Neural cell (in vitro differentiated cells): ENCODE measurements around the gene GTF2F2. TPM values are rescaled to one million over a fixed set of nuclear protein-coding genes. Genes with fewer than 3 reads are reported as not detected.

ENCODE experiments used
- H2AFZ ChIP-seq: fragments of 200-600, 300-800 bp; sonication (generic), shearing (Covaris generic); 2 replicates; pipeline ENCODE4 v1.6.0; 2014; ENCODE audit warnings: low read depth, mild to moderate bottlenecking, antibody characterized with exemption, low read length, moderate library complexity
- H3F3A ChIP-seq: fragments of 200-600 bp; shearing (Covaris generic); 2 replicates; pipeline ENCODE4 v1.6.1; 2016; ENCODE audit warnings: mild to moderate bottlenecking, moderate library complexity, mixed read lengths, antibody characterized with exemption, low read length; ENCODE audit not compliant: insufficient read depth, poor library complexity, severe bottlenecking
- H3K27ac ChIP-seq: fragments of 200-600, 300-800 bp; sonication (generic), shearing (Covaris generic); 2 replicates; pipeline ENCODE4 v1.5.1; 2014; ENCODE audit warnings: mild to moderate bottlenecking, low read length, moderate library complexity
- H3K27me3 ChIP-seq: fragments of 300-800, 200-600 bp; sonication (generic), shearing (Covaris generic); 2 replicates; pipeline ENCODE4 v1.6.0; 2014; ENCODE audit warnings: mild to moderate bottlenecking, low read depth, low read length, moderate library complexity; ENCODE audit not compliant: insufficient read depth
- H3K36me3 ChIP-seq: fragments of 300-800, 200-600 bp; sonication (generic), shearing (Covaris generic); 2 replicates; pipeline ENCODE4 v1.5.1; 2014; ENCODE audit warnings: mild to moderate bottlenecking, antibody characterized with exemption, low read length, moderate library complexity; ENCODE audit not compliant: insufficient read depth
- H3K4me2 ChIP-seq: fragments of 300-800, 200-600 bp; sonication (generic), shearing (Covaris generic); 2 replicates; pipeline ENCODE4 v1.6.0; 2014; ENCODE audit warnings: mild to moderate bottlenecking, low read length
- H3K4me3 ChIP-seq: fragments of 300-800, 200-600 bp; sonication (generic), shearing (Covaris generic); 2 replicates; pipeline ENCODE4 v1.5.1; 2014; ENCODE audit warnings: mild to moderate bottlenecking, low read length, moderate library complexity
- H3K79me2 ChIP-seq: fragments of 200-600 bp; shearing (Covaris generic); replicated peaks from 2 replicates; pipeline ENCODE4 v1.6.0; 2014; ENCODE audit warnings: mild to moderate bottlenecking, low read length, moderate library complexity; ENCODE audit not compliant: insufficient read depth
- H3K9ac ChIP-seq: fragments of 300-800, 200-600 bp; sonication (generic), shearing (Covaris generic); 2 replicates; pipeline ENCODE4 v1.6.1; 2016; ENCODE audit warnings: mild to moderate bottlenecking, low read length, mixed read lengths
- H3K9me2 ChIP-seq: fragments of 200-600 bp; shearing (Covaris generic); 2 replicates; pipeline ENCODE4 v1.6.1; 2016; ENCODE audit warnings: mild to moderate bottlenecking, low read length, mixed read lengths; ENCODE audit not compliant: insufficient read depth
- H3K9me3 ChIP-seq: fragments of 200-600, 300-800 bp; sonication (generic), shearing (Covaris generic); 2 replicates; pipeline ENCODE4 v1.6.1; 2016; ENCODE audit warnings: mild to moderate bottlenecking, mixed run types, low read length, moderate library complexity, mixed read lengths
- H4K20me1 ChIP-seq: fragments of 200-600 bp; shearing (Covaris generic); 2 replicates; pipeline ENCODE4 v1.6.1; 2016; ENCODE audit warnings: mild to moderate bottlenecking, mixed run types; ENCODE audit not compliant: insufficient read depth
- EP300 ChIP-seq: fragments of 450-650 bp; conservative IDR thresholded peaks from 2 replicates; pipeline ENCODE4 v1.6.1; 2014; ENCODE audit warnings: antibody characterized with exemption, mild to moderate bottlenecking, moderate library complexity; ENCODE audit not compliant: poor library complexity, severe bottlenecking
- EZH2 ChIP-seq: fragments of 200-600, 300-800 bp; shearing (Covaris generic), sonication (generic); IDR thresholded peaks from 2 replicates; pipeline ENCODE4 v1.6.1; 2014; ENCODE audit warnings: antibody characterized with exemption, low read length, borderline replicate concordance, mild to moderate bottlenecking; ENCODE audit not compliant: insufficient read depth, poor library complexity, severe bottlenecking
- MXI1 ChIP-seq: fragments of 450-650 bp; conservative IDR thresholded peaks from 2 replicates; pipeline ENCODE4 v1.6.1; 2014; ENCODE audit warnings: antibody characterized with exemption, mild to moderate bottlenecking; ENCODE audit not compliant: poor library complexity, severe bottlenecking
- POLR2AphosphoS5 ChIP-seq: IDR thresholded peaks from 2 replicates; pipeline ENCODE4 v1.6.1; 2012
- RAD21 ChIP-seq: fragments of 450-650 bp; conservative IDR thresholded peaks from 2 replicates; pipeline ENCODE4 v1.6.1; 2014; ENCODE audit warnings: antibody characterized with exemption, mild to moderate bottlenecking, moderate library complexity
- SMC3 ChIP-seq: fragments of 450-650 bp; conservative IDR thresholded peaks from 2 replicates; pipeline ENCODE4 v1.6.1; 2014; ENCODE audit warnings: antibody characterized with exemption, mild to moderate bottlenecking, moderate library complexity; ENCODE audit not compliant: poor library complexity
- TAF1 ChIP-seq: IDR thresholded peaks from 2 replicates; pipeline ENCODE4 v1.6.1; 2012; ENCODE audit warnings: low read depth
- polyA plus RNA-seq: library from polyadenylated mRNA; depleted of rRNA; stranded (reverse); fragments of >200 nt; gene quantifications from 2 replicates; pipeline ENCODE4 v1.2.3, GENCODE V29; 2014
- TF ChIP-seq, protein P1 (sequence below): IDR thresholded peaks from 2 replicates; pipeline ENCODE4 v1.6.1; 2012; ENCODE audit warnings: borderline replicate concordance
- TF ChIP-seq, protein P2 (sequence below): fragments of 450-650 bp; IDR thresholded peaks from 2 replicates; pipeline ENCODE4 v1.5.1; 2014; ENCODE audit warnings: antibody characterized with exemption, mild to moderate bottlenecking, moderate library complexity; ENCODE audit not compliant: poor library complexity, severe bottlenecking

Gene GTF2F2
- polyA plus RNA-seq, 1 donor from 2014 or later = 29.6 TPM

DNA sequence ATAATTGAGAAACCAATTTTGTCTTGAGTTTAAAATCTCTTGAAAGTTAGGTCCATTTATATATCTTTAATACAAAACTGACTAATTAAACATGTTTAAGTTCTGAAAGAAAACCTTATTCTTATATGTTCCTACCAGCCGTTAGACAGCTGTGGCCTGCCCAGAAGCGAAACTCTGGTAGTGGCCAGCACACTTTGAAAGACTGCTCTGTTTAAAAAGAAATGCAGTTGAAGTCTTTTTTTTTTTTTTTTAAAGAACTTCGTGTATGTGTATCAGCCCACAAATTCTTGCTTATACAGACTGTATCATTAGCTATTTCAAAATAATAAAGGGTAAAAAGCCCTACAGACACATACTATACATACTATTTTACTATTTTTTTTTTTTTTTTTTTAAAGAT lies 46.5 kb downstream of the GTF2F2 start:
- Histone ChIP-seq H3K79me2 (no peaks in the 10 kb centered on the region), H3F3A (no peaks in the 10 kb centered on the region), H3K27me3 (no peaks in the 10 kb centered on the region), H4K20me1 (no peaks in the 10 kb centered on the region), H3K4me2 (no peak overlapping the region), H3K4me3 (no peak overlapping the region), H3K36me3 (no peaks in the 10 kb centered on the region), H3K9me3 (no peaks in the 10 kb centered on the region), H2AFZ (no peak overlapping the region), H3K9ac (no peak overlapping the region), H3K9me2 (no peaks in the 10 kb centered on the region), H3K27ac (no peak overlapping the region)
- TF ChIP-seq POLR2AphosphoS5 (no peak), RAD21 (no peak), MXI1 (no peak), TAF1 (no peak), SMC3 (no peak), EP300 (no peak), EZH2 (no peak)
- TF ChIP-seq, protein P1, sequence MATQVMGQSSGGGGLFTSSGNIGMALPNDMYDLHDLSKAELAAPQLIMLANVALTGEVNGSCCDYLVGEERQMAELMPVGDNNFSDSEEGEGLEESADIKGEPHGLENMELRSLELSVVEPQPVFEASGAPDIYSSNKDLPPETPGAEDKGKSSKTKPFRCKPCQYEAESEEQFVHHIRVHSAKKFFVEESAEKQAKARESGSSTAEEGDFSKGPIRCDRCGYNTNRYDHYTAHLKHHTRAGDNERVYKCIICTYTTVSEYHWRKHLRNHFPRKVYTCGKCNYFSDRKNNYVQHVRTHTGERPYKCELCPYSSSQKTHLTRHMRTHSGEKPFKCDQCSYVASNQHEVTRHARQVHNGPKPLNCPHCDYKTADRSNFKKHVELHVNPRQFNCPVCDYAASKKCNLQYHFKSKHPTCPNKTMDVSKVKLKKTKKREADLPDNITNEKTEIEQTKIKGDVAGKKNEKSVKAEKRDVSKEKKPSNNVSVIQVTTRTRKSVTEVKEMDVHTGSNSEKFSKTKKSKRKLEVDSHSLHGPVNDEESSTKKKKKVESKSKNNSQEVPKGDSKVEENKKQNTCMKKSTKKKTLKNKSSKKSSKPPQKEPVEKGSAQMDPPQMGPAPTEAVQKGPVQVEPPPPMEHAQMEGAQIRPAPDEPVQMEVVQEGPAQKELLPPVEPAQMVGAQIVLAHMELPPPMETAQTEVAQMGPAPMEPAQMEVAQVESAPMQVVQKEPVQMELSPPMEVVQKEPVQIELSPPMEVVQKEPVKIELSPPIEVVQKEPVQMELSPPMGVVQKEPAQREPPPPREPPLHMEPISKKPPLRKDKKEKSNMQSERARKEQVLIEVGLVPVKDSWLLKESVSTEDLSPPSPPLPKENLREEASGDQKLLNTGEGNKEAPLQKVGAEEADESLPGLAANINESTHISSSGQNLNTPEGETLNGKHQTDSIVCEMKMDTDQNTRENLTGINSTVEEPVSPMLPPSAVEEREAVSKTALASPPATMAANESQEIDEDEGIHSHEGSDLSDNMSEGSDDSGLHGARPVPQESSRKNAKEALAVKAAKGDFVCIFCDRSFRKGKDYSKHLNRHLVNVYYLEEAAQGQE = no peak
- TF ChIP-seq, protein P2, sequence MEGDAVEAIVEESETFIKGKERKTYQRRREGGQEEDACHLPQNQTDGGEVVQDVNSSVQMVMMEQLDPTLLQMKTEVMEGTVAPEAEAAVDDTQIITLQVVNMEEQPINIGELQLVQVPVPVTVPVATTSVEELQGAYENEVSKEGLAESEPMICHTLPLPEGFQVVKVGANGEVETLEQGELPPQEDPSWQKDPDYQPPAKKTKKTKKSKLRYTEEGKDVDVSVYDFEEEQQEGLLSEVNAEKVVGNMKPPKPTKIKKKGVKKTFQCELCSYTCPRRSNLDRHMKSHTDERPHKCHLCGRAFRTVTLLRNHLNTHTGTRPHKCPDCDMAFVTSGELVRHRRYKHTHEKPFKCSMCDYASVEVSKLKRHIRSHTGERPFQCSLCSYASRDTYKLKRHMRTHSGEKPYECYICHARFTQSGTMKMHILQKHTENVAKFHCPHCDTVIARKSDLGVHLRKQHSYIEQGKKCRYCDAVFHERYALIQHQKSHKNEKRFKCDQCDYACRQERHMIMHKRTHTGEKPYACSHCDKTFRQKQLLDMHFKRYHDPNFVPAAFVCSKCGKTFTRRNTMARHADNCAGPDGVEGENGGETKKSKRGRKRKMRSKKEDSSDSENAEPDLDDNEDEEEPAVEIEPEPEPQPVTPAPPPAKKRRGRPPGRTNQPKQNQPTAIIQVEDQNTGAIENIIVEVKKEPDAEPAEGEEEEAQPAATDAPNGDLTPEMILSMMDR = no peak

DNA sequence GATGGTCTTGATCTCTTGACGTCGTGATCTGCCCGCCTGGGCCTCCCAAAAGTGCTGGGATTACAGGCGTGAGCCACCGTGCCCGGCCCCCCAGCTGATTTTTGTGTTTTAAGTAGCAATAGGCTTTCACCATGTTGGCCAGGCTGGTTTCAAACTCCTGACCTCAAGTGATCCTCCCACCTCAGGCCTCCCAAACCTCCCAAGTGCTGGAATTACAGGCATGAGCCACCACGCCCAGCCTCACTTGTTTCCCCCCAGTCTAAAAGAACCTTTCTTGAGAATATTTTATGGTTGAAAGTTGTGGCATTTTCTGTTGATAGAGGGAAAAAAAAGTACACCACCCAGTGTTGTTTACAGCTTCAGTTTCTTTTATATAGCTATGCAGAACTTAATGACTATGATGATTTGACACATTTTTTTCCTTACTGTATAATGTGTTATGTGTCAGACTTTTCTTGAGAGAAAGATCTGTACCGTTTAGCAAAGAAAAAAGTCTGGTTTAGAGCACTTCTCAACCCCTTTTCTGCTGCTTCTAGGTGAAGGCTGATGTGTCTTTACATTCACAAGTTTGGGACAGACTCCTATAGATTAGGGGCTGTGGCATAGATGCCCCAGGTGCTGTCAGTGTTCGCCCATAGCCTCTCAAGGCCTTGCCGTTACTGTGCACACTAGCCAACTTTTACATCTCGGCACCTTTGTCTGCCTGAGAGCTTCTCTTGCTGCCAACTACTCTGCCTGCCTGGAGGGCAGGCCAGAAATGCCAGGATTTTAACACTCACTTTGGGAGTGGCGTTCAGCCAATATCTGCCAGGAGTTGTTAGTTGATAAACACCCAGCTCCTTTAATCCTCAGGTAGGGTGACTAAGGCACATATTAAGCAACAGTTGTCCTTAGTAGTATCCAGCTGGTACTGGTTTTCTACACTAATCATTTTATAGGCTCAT lies 47.6 kb downstream of the GTF2F2 start:
- H3K79me2 ChIP-seq = no peaks in the 10 kb centered on the region
- no peak overlapping the region for H3K9ac ChIP-seq
- H3K4me2 ChIP-seq = no peak overlapping the region
- H4K20me1 ChIP-seq = no peaks in the 10 kb centered on the region
- no peaks in the 10 kb centered on the region for H3K36me3 ChIP-seq
- no peaks in the 10 kb centered on the region for H3F3A ChIP-seq
- H3K27ac ChIP-seq = no peak overlapping the region
- H2AFZ ChIP-seq = no peak overlapping the region
- H3K27me3 ChIP-seq = no peaks in the 10 kb centered on the region
- TF ChIP-seq EZH2 (no peak), POLR2AphosphoS5 (no peak), TAF1 (no peak), RAD21 (no peak), EP300 (no peak), MXI1 (no peak), SMC3 (no peak)
- TF ChIP-seq, protein P2 = no peak
- TF ChIP-seq, protein P1 = no peak
- H3K4me3 ChIP-seq = no peak overlapping the region
- H3K9me3 ChIP-seq = no peaks in the 10 kb centered on the region
- H3K9me2 ChIP-seq = no peaks in the 10 kb centered on the region
